Right lobe of liver (tissue), 6 donors: ENCODE results near the gene GATA3. TPM values are rescaled to one million over a fixed set of nuclear protein-coding genes. Genes with fewer than 3 reads are reported as not detected.

Experiments used
- ATAC-seq, 4 donors: fragments of 200-7000 bp; cut with Tn5 transposase; one replicate each; pipeline ENCODE4 v1.9.1; 2020; ENCODE audit warnings: mild to moderate bottlenecking in 4 of 4, moderate library complexity in 4 of 4
- DNase-seq, 3 donors: peaks; one replicate each; pipeline ENCODE4 v3.0.0-alpha.2; 2020
- H3K27ac ChIP-seq, 3 donors: fragments of 200-600 bp; one replicate each; pipeline ENCODE4 v1.8.0; 2022
- H3K27me3 ChIP-seq, 2 donors: fragments of 200-600 bp; one replicate each; pipeline ENCODE4 v1.8.0; 2022
- H3K36me3 ChIP-seq, 4 donors: fragments of 200-600 bp; sonication (generic) in 1 of 4; one replicate each; pipeline versions ENCODE4 v1.5.1 to v1.8.0; 2017 to 2022; ENCODE audit warnings: control low read depth in 1 of 4
- H3K4me1 ChIP-seq, 4 donors: fragments of 200-600 bp; sonication (generic) in 1 of 4; one replicate each; pipeline versions ENCODE4 v1.5.1 to v1.8.0; 2017 to 2022; ENCODE audit warnings: control low read depth in 1 of 4
- H3K4me3 ChIP-seq, 3 donors: fragments of 200-600 bp; one replicate each; pipeline ENCODE4 v1.8.0; 2022
- H3K9me3 ChIP-seq, 4 donors: fragments of 200-600 bp; sonication (generic) in 1 of 4; one replicate each; pipeline versions ENCODE4 v1.5.1 to v1.8.0; 2017 to 2022; ENCODE audit warnings: control low read depth in 1 of 4
- CTCF ChIP-seq, 4 donors: fragments of 200-600 bp in 3 of 4; fragments of 450-650 bp in 1 of 4; IDR thresholded peaks; one replicate each; pipeline versions ENCODE4 v1.5.1 to v1.8.0; 2016 to 2022; ENCODE audit warnings: antibody characterized with exemption in 4 of 4, mild to moderate bottlenecking in 2 of 4
- POLR2A ChIP-seq: fragments of 450-650 bp; IDR thresholded peaks from one replicate; pipeline ENCODE4 v1.6.1; 2017; ENCODE audit warnings: antibody characterized with exemption, mild to moderate bottlenecking
- WGBS: methylation state at CpG from one replicate; pipeline ENCODE4 v1.1.6; 2018; ENCODE audit warnings: low coverage, low lambda C conversion rate; ENCODE audit not compliant: insufficient coverage; ENCODE audit errors: missing lambda C conversion rate; 5-methylcytosine and 5-hydroxymethylcytosine counted together
- intact Hi-C, 2 donors: fragments of 100-400 bp; cut with DNase I; formaldehyde crosslinking; loops; one replicate each; pipeline versions ENCODE4 v1.11.2 to v1.14.1; 2022
- total RNA-seq, 6 experiments: library from RNA; depleted of rRNA in 2 of 6; stranded (reverse); fragments of >200 nt in 2 of 6; fragmentation: NEBNext Ultra II Directional in 3 of 6; extraction: Animal tissue kit (Norgen Biotek cat#: 25700) in 3 of 6; gene quantifications; one replicate each; pipeline versions ENCODE4 v1.1.0 to v1.2.4, GENCODE V29; 2016 to 2023
- donor health status: DM: no; HTN: yes; CAD: no.
- donor health status: DM: no; HTN: no; CAD: no.
- donor health status: DM: no; HTN: no; CAD: no.
- donor health status: DM: no; HTN: yes; CAD: no.
- donor health status: DM: no; HTN: yes; CAD: no.

GATA3 gene
- total RNA-seq, 6 experiments from 2014 or later, result 0.26 to 1.0 (median 0.53) TPM; not detected in 1

- Histone ChIP-seq H3K27me3 (no peaks in the 10 kb centered on the region), H3K4me3 (no peak overlapping the region), H3K36me3 (no peaks in the 10 kb centered on the region), H3K27ac (no peak overlapping the region), H3K9me3 (no peaks in the 10 kb centered on the region), H3K4me1 (no peaks in the 10 kb centered on the region)
- intact Hi-C loops, result no loop called here
- DNase-seq, result no peak
- no peak for ATAC-seq
- no peak for TF ChIP-seq POLR2A
- TF ChIP-seq CTCF (IDR thresholded peaks at IDR 0.05), result no peak
- 84% methylated on average over 13 of the region's 14 CpGs for WGBS
These were observed 20.4 kb downstream of the GATA3 start for GRCh38 chr10:8074881-8075280.

GRCh38 chr10:8075282-8076260 lies 21.1 kb downstream of the GATA3 start:
- DNase-seq (no peak), ATAC-seq (no peak)
- Histone ChIP-seq H3K27me3 (no peaks in the 10 kb centered on the region), H3K4me3 (no peak overlapping the region), H3K9me3 (no peaks in the 10 kb centered on the region), H3K27ac (no peak overlapping the region), H3K36me3 (no peaks in the 10 kb centered on the region), H3K4me1 (no peaks in the 10 kb centered on the region)
- WGBS, result 39% methylated on average over 16 of the region's 19 CpGs
- no peak for TF ChIP-seq POLR2A
- no peak for TF ChIP-seq CTCF (IDR thresholded peaks at IDR 0.05)
- intact Hi-C loops, result no loop called here

- H3K4me1 ChIP-seq, result no peaks in the 10 kb centered on the region
- DNase-seq (no peak), ATAC-seq (no peak)
- intact Hi-C loops, result no loop called here
- H3K36me3 ChIP-seq, result no peaks in the 10 kb centered on the region
- WGBS, result 60% methylated on average over 3 of the region's 5 CpGs
- no peaks in the 10 kb centered on the region for H3K9me3 ChIP-seq
- no peaks in the 10 kb centered on the region for H3K27me3 ChIP-seq
- TF ChIP-seq POLR2A, result no peak
- TF ChIP-seq CTCF (IDR thresholded peaks at IDR 0.05), result no peak
- no peak overlapping the region for H3K4me3 ChIP-seq
- no peak overlapping the region for H3K27ac ChIP-seq
These were observed 22.4 kb downstream of the GATA3 start for GRCh38 chr10:8076933-8077332.

- ATAC-seq, result no peak
- WGBS, result 33% methylated on average over 1 of the region's 1 CpG
- no peaks in the 10 kb centered on the region for H3K4me1 ChIP-seq
- no peaks in the 10 kb centered on the region for H3K27me3 ChIP-seq
- no peak overlapping the region for H3K4me3 ChIP-seq
- no peak overlapping the region for H3K27ac ChIP-seq
- no peak for DNase-seq
- intact Hi-C loops, result no loop called here
- no peak for TF ChIP-seq POLR2A
- TF ChIP-seq CTCF (IDR thresholded peaks at IDR 0.05), result no peak
- no peaks in the 10 kb centered on the region for H3K36me3 ChIP-seq
- no peaks in the 10 kb centered on the region for H3K9me3 ChIP-seq
These were observed 23.5 kb downstream of the GATA3 start for GRCh38 chr10:8078027-8078426.
